Medulla oblongata (tissue), 1 donor: ENCODE data around the gene GPR137C.
"Not testable (repeated sequence)": the region's sequence is repeated elsewhere in the genome, so short reads cannot be mapped to it uniquely, and the experiment has no call there.

ENCODE experiments used
- DNase-seq: peaks from one replicate; pipeline ENCODE4 v3.0.0-alpha.2; 2015; ENCODE audit errors: extremely low spot score

Gene GPR137C

DNA sequence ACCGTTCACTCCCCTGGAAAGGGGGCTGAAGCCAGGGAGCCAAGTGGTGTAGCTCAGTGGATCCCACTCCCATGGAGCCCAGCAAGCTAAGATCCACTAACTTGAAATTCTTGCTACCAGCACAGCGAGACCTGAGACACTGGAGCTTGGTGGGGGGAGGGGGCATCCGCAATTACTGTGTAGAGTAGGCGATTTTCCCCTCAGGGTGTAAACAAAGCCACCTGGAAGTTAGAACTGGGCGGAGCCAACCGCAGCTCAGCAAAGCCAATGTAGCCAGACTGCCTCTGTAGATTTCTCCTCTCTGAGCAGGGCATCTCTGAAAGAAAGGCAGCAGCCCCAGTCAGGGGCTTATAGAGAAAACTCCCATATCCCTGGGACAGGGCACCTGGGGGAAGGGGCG lies 15.8 kb downstream of the GPR137C start:
- not testable (repeated sequence) for DNase-seq

GRCh38 chr14:52575858-52576257 lies 23.2 kb downstream of the GPR137C start:
- no peak for DNase-seq

DNA sequence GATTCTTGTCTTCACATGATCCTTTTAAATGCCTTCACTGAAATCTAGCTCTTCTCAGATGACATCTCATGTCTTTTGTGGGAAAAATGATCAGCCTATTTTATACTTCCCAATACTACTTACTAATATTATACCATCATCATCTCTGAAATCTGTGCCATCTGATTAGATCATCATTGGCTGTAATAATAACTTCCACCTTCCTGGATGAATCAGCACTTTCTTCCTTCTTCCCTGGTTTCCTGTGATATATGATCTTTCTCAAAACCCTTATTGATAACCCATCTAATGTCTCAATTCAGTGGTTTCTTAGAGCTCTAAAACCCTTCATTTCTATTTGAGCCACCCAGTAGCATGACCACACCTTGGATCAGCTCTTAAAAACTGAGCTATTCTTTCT lies 30.9 kb downstream of the GPR137C start:
- no peak for DNase-seq

- DNase-seq, result no peak
Measured at GRCh38 chr14:52589646-52590045, 37.0 kb downstream of the GPR137C start.

- DNase-seq, result no peak
Measured at GRCh38 chr14:52590318-52590717, 37.7 kb downstream of the GPR137C start.

GRCh38 chr14:52596320-52596719 lies 43.7 kb downstream of the GPR137C start:
- no peak for DNase-seq

DNA sequence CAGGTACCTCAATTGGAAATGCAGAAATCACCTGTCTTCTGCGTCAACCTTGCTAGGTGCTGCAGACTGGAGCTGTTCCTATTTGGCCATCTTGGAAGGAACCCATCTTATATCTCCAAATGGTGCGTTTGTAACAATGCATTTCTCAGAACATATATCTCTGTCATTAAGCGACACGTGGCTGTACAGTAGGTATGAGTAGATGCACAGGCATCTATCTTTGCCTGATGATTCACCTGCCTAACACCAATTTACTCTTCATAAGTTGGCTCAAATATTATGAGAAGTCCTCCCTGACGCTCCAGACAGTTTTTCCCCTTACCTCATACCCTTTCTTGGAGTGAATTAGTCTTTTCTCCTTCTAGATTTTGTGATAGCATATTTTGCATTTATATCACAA lies 44.2 kb downstream of the GPR137C start:
- DNase-seq, result no peak

GRCh38 chr14:52598568-52598967 lies 45.9 kb downstream of the GPR137C start:
- no peak for DNase-seq

DNA sequence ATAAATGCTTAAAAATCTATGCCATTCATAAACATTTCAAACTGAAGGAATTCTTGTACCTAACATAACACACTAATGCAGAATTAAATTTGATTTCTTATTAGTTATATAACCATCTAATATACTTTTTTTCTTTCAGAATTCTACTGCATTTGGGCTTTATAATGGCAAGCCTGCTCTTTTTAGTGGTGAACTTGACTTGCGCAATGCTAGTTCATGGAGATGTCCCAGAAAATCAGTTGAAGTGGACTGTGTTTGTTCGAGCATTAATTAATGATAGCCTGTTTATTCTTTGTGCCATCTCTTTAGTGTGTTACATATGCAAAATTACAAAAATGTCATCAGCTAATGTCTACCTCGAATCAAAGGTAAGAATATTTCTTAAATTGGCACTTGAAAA lies 47.3 kb downstream of the GPR137C start:
- no peak for DNase-seq

DNA sequence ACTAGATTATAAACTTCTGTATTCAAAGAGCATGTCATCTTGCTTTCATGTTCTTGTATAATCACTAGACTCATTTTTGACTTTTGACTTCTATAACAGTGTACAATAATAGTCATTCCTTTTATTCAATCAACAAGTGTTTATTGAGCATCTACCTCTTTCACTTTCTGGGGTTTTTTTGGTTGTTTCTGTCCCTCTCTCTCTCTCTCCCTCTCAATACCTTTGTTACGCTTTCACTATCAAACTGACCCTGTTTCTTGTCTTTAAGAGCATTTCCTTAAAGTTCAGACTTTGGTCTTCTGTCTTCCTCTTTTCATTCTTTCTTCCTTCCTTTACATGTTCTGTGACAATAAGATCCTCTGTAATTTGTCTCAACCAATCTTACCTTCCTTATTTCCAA lies 49.5 kb downstream of the GPR137C start:
- DNase-seq, result no peak

GRCh38 chr14:52607061-52607460 lies 54.4 kb downstream of the GPR137C start:
- no peak for DNase-seq

GRCh38 chr14:52609445-52610044 lies 56.9 kb downstream of the GPR137C start:
- no peak for DNase-seq

DNA sequence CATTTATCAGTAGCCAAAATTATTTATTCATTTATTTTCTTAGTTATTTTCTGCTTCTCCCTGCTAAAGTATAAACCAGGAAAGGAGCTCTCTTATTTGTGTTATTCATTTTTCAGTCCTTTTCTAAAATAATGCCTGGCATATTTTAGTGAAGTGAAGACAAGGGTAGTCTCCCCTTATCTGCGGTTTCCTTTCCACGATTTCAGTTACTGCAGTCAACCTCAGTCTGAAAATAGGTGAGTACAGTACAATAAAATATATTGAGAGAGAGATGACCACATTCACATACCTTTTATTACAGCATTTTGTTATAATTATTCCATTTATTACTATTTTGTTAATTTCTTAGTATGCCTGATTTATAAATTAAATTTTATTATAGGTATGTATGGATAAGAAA lies 57.6 kb downstream of the GPR137C start:
- no peak for DNase-seq

- DNase-seq, result no peak
Measured at GRCh38 chr14:52618602-52619001, 66.0 kb downstream of the GPR137C start.

GRCh38 chr14:52619687-52620086 lies 67.1 kb downstream of the GPR137C start:
- no peak for DNase-seq

GRCh38 chr14:52640137-52640536 lies 87.5 kb downstream of the GPR137C start:
- DNase-seq, result no peak

DNA sequence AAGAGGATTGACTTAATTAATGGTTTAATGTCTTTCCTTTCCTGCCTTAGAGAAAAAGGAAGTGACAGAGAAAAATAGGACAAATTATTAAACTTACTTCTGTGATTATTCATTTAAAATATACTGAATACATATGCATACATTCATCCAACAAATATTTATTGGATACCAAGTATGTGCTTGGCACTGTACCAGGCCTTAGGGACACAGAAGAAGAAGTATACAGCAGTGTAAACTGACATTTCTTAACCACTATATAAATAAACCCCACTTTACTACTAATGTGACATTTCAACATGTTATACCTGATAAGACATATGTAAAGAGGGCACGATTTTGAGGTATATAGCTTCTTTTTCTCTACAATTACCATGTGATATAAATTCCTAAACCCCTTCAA lies 89.1 kb downstream of the GPR137C start:
- DNase-seq, result no peak

GRCh38 chr14:52649511-52649910 lies 96.9 kb downstream of the GPR137C start:
- DNase-seq, result no peak

DNA sequence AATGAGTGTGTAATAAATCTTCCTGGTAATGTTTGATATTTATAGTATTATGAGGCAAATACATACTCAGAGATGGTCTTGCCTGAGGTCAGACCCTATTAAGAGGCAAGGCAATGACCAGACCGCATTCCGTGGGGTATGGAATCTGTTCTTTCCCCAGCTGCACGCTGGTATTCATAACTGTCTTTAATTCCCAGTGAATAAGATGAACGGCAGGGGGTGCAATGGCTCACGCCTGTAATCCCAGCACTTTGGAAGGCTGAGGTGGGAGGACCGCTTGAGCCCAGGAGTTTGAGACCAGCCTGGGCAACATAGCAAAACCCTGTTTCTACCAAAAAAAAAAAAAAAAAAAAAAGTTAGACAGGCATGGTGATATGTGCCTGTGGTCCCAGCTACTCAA lies 98.1 kb downstream of the GPR137C start:
- DNase-seq, result no peak

GRCh38 chr14:52656905-52657304 lies 104.3 kb downstream of the GPR137C start:
- no peak for DNase-seq

GRCh38 chr14:52660325-52660724 lies 107.7 kb downstream of the GPR137C start:
- DNase-seq, result no peak

DNA sequence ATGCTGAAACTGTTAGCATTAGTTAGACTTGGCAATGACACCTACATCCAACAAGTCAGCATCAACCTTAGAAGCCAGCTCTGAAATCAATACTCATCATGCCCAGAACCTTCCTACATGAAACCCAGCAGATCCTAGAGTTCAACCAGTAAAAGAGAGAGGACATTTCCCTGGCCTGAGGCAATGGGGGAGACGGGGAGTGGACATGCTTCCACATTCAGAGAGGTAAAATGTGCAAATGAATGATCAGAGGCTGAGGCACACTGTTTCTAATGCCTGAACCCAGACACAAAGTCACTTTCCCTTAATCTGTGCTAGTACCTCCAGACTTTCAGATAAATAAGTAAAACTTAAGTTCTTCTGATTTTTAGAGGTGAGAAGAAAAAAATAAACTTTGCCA lies 108.2 kb downstream of the GPR137C start:
- DNase-seq, result no peak

DNA sequence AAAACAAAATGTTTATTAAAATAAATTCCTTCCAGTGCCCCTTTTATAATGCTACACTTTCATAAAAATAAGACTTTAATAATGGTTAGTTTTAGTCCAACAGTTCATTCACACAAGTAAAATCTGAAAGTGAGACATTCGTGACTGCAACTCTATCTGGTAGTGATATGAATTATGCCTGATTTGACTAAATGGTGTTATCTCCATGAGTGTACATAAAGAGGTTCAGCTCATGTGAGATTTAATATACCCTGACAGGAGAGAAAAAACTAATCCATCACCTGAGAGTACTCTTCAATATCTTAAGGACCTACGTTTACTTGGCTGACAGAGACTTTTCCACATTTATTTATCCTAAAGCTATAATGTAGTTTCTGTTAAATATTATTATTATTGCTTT lies 108.7 kb downstream of the GPR137C start:
- DNase-seq, result no peak

- no peak for DNase-seq
Measured at GRCh38 chr14:52663850-52664249, 111.2 kb downstream of the GPR137C start.
